Measurements from ENCODE around the gene INTS3.

Gene INTS3

GRCh38 chr1:153805042-153805745 lies 77.3 kb downstream of the INTS3 start:
- peak; percentile 99 for DNase-seq (ENCODE audit: low read depth)
- no peak overlapping the region for H3K4me3 ChIP-seq (ENCODE audit: low read depth, low read length)
- no peak for TF ChIP-seq CTCF (IDR thresholded peaks at IDR 0.05; ENCODE audit: low read depth, low read length, missing control alignments)

- TF ChIP-seq CTCF (IDR thresholded peaks at IDR 0.05; ENCODE audit: low read depth, low read length, missing control alignments): no peak
- no peak for DNase-seq (ENCODE audit: low read depth)
- no peak overlapping the region for H3K4me3 ChIP-seq (ENCODE audit: low read depth, low read length)
These were observed 78.3 kb downstream of the INTS3 start for GRCh38 chr1:153805886-153806719.

- no peak for TF ChIP-seq CTCF (IDR thresholded peaks at IDR 0.05; ENCODE audit: low read depth, low read length, missing control alignments)
- DNase-seq (ENCODE audit: low read depth): no peak
- H3K4me3 ChIP-seq (ENCODE audit: low read depth, low read length): no peak overlapping the region
These were observed 88.5 kb downstream of the INTS3 start for GRCh38 chr1:153816283-153816889.

- no peak for DNase-seq (ENCODE audit: low read depth)
- H3K4me3 ChIP-seq (ENCODE audit: low read depth, low read length): no peak overlapping the region
- no peak for TF ChIP-seq CTCF (IDR thresholded peaks at IDR 0.05; ENCODE audit: low read depth, low read length, missing control alignments)
These were observed 91.0 kb downstream of the INTS3 start for GRCh38 chr1:153818876-153819275.
